ENCODE measurements around the gene CPM. TPM values are rescaled to one million over a fixed set of nuclear protein-coding genes. Genes with fewer than 3 reads are reported as not detected.

CPM gene
- total RNA-seq, 1 donor from 2014 or later, result 2.2 TPM

- no peak for TF ChIP-seq CTCF (IDR thresholded peaks at IDR 0.05; ENCODE audit: unreplicated experiment)
- Mint-ChIP-seq H3K36me3 (no peaks in the 10 kb centered on the region), H3K4me1 (no peaks in the 10 kb centered on the region), H3K4me3 (no peak overlapping the region), H3K27ac (no peak overlapping the region), H3K27me3 (ENCODE audit: low read depth) (no peaks in the 10 kb centered on the region), H3K9me3 (no peaks in the 10 kb centered on the region)
- DNase-seq (ENCODE audit: low spot score in 2 of 2, unreplicated experiment in 2 of 2), result no peak
These were observed 41.8 kb downstream of the CPM start for GRCh38 chr12:68891141-68891540.

- no peaks in the 10 kb centered on the region for H3K9me3 Mint-ChIP-seq
- no peaks in the 10 kb centered on the region for H3K27me3 Mint-ChIP-seq (ENCODE audit: low read depth)
- H3K4me1 Mint-ChIP-seq, result no peaks in the 10 kb centered on the region
- H3K36me3 Mint-ChIP-seq, result no peaks in the 10 kb centered on the region
- TF ChIP-seq CTCF (IDR thresholded peaks at IDR 0.05; ENCODE audit: unreplicated experiment), result no peak
- DNase-seq (ENCODE audit: low spot score in 2 of 2, unreplicated experiment in 2 of 2), result no peak
- H3K27ac Mint-ChIP-seq, result no peak overlapping the region
- no peak overlapping the region for H3K4me3 Mint-ChIP-seq
These were observed 42.3 kb downstream of the CPM start for GRCh38 chr12:68890701-68891113.

GRCh38 chr12:68888243-68888642, 44.7 kb downstream of the CPM start:
- H3K4me1 Mint-ChIP-seq, result no peaks in the 10 kb centered on the region
- H3K9me3 Mint-ChIP-seq, result no peaks in the 10 kb centered on the region
- no peaks in the 10 kb centered on the region for H3K36me3 Mint-ChIP-seq
- no peaks in the 10 kb centered on the region for H3K27me3 Mint-ChIP-seq (ENCODE audit: low read depth)
- DNase-seq (ENCODE audit: low spot score in 2 of 2, unreplicated experiment in 2 of 2), result no peak
- TF ChIP-seq CTCF (IDR thresholded peaks at IDR 0.05; ENCODE audit: unreplicated experiment), result no peak
- no peak overlapping the region for H3K27ac Mint-ChIP-seq
- H3K4me3 Mint-ChIP-seq, result no peak overlapping the region

- Mint-ChIP-seq H3K27me3 (ENCODE audit: low read depth) (no peaks in the 10 kb centered on the region), H3K9me3 (no peaks in the 10 kb centered on the region)
- no peak for TF ChIP-seq CTCF (IDR thresholded peaks at IDR 0.05; ENCODE audit: unreplicated experiment)
These were observed 45.3 kb downstream of the CPM start for GRCh38 chr12:68887641-68888040.

DNA sequence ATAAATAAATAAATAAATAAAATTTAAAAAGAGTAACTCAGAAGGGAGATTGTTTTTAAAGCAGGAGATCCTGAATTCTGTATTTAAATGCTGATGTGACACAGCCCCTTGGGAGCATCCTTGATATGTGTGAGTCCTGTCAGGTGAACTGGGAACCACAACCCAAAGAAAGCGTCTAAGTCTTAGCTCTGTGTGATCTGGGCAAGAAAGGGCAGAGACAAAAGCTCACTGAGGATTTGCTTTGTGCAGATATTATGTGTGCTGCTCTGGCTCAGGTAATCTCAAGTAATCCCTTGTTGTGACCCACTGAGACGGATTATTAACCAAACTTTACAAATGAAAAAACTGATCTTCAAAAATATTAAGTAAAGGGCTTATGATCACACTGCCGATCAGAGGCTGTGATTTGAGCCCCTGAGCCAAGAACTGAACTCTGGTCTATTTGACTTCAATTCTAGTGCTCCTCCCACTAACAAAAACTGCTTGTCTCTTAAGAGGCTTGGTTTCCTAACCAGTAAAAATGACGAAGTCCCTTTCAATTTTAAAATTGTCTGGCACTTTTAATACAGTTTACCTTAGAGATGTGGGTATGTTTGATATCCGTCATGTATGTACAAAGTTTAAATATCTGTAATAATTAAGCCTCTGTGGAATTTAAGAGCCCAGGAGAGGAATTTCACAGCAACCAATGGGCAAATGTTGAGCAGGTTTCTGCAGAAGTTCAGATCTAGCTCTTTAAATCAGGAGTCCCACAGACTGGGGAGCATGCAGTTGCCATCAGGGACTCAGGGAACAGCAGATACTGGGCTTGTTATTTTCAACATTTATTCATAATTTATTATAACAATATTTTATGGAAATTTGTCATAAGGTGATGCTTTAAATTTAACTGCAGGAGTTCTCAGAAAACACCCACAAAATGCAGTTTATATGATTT, 46.1 kb downstream of the CPM start:
- Mint-ChIP-seq H3K4me1 (no peaks in the 10 kb centered on the region), H3K27me3 (ENCODE audit: low read depth) (no peaks in the 10 kb centered on the region), H3K4me3 (no peak overlapping the region), H3K27ac (no peak overlapping the region), H3K36me3 (no peaks in the 10 kb centered on the region), H3K9me3 (peaks cover 4% of the 10 kb centered on the region)
- no peak for TF ChIP-seq CTCF (IDR thresholded peaks at IDR 0.05; ENCODE audit: unreplicated experiment)
- DNase-seq (ENCODE audit: low spot score in 2 of 2, unreplicated experiment in 2 of 2), result no peak

More at GRCh38 chr12:68887641-68888040, 45.3 kb downstream of the CPM start:
- Mint-ChIP-seq H3K27ac (no peak overlapping the region), H3K4me1 (no peaks in the 10 kb centered on the region), H3K4me3 (no peak overlapping the region), H3K36me3 (no peaks in the 10 kb centered on the region)
- DNase-seq (ENCODE audit: low spot score in 2 of 2, unreplicated experiment in 2 of 2), result no peak
